MM.1S (cell line): ENCODE data around the gene IL9R.

Experiments used
- DNase-seq: peaks from one replicate; pipeline ENCODE4 v3.0.0-alpha.2; 2015
- H2AFZ ChIP-seq: fragments of 300-600 bp; sonication (generic); 2 replicates; pipeline ENCODE4 v1.6.0; 2016; ENCODE audit warnings: antibody characterized with exemption, low read length
- H3F3A ChIP-seq: fragments of 300-600 bp; sonication (generic); 2 replicates; pipeline ENCODE4 v1.6.1; 2016; ENCODE audit warnings: mild to moderate bottlenecking, antibody characterized with exemption, low read length, moderate library complexity, mixed read lengths; ENCODE audit not compliant: insufficient read depth
- H3K27ac ChIP-seq: fragments of 300-600 bp; sonication (generic); 2 replicates; pipeline ENCODE4 v1.5.1; 2016; ENCODE audit warnings: mild to moderate bottlenecking, low read length
- H3K27me3 ChIP-seq: fragments of 300-600 bp; sonication (generic); replicated peaks from 2 replicates; pipeline ENCODE4 v1.6.0; 2016; ENCODE audit warnings: low read length; ENCODE audit not compliant: insufficient read depth
- H3K36me3 ChIP-seq: fragments of 300-600 bp; sonication (generic); replicated peaks from 2 replicates; pipeline ENCODE4 v1.6.1; 2016; ENCODE audit warnings: mild to moderate bottlenecking, low read length, mixed read lengths; ENCODE audit not compliant: insufficient read depth
- H3K4me1 ChIP-seq: fragments of 300-600 bp; sonication (generic); 2 replicates; pipeline ENCODE4 v1.6.1; 2016; ENCODE audit warnings: low read length, mixed read lengths
- H3K4me2 ChIP-seq: fragments of 300-600 bp; sonication (generic); 2 replicates; pipeline ENCODE4 v1.6.0; 2016; ENCODE audit warnings: low read depth, low read length
- H3K4me3 ChIP-seq: fragments of 300-600 bp; sonication (generic); 2 replicates; pipeline ENCODE4 v1.5.1; 2016; ENCODE audit warnings: low read length, mixed read lengths
- H3K79me2 ChIP-seq: fragments of 300-600 bp; sonication (generic); 2 replicates; pipeline ENCODE4 v1.6.1; 2016; ENCODE audit warnings: mixed run types, low read length, mixed read lengths
- H3K9ac ChIP-seq: fragments of 300-600 bp; sonication (generic); 2 replicates; pipeline ENCODE4 v1.6.1; 2016; ENCODE audit warnings: low read length, mixed read lengths
- H3K9me2 ChIP-seq: fragments of 300-600 bp; sonication (generic); replicated peaks from 2 replicates; pipeline ENCODE4 v1.6.1; 2016; ENCODE audit warnings: mild to moderate bottlenecking, low read length, mixed read lengths; ENCODE audit not compliant: insufficient read depth
- H3K9me3 ChIP-seq: fragments of 300-600 bp; sonication (generic); replicated peaks from 2 replicates; pipeline ENCODE4 v1.6.1; 2016; ENCODE audit warnings: mild to moderate bottlenecking, low read length, mixed read lengths; ENCODE audit not compliant: insufficient read depth
- H4K20me1 ChIP-seq: fragments of 300-600 bp; sonication (generic); 2 replicates; pipeline ENCODE4 v1.6.1; 2016; ENCODE audit warnings: mild to moderate bottlenecking, low read length, moderate library complexity, mixed read lengths; ENCODE audit not compliant: insufficient read depth
- EZH2 ChIP-seq: fragments of 300-600 bp; sonication (generic); optimal IDR thresholded peaks from 2 replicates; pipeline ENCODE3; 2017; ENCODE audit warnings: low read depth, mild to moderate bottlenecking, antibody characterized with exemption, low read length, mixed read lengths
- EZH2phosphoT487 ChIP-seq: fragments of 300-600 bp; sonication (generic); IDR thresholded peaks from 2 replicates; pipeline ENCODE4 v1.6.1; 2018; ENCODE audit warnings: antibody characterized with exemption, low read length
- TF ChIP-seq, protein P1 (sequence below): fragments of 300-600 bp; sonication (generic); IDR thresholded peaks from 2 replicates; pipeline ENCODE4 v1.5.1; 2016; ENCODE audit warnings: antibody characterized with exemption, low read length, mixed read lengths

The IL9R gene

DNA sequence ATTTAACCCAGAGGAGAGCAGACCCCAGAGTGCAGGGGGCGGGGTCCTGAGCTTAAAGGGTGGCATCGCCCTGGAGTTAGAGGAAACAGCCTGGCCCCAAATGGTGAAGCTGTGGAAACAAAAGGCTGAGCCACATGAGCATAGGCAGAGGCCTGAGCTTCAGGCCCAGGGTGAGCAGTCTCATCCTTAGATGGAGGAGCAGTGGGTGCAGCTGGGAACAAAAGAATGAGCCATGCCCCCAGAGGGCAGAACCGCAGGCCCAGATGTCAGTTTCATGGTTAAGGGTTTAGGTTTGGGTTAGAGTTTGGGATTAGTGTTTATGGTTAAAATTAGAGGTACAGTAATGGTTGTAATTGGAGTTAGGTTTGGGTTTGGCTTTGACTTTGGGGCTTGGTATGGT, 44.4 kb upstream of the IL9R start:
- H3K36me3 ChIP-seq = no peaks in the 10 kb centered on the region
- DNase-seq = no peak
- H3K9ac ChIP-seq = no peak overlapping the region
- no peaks in the 10 kb centered on the region for H3F3A ChIP-seq
- H2AFZ ChIP-seq = no peak overlapping the region
- peaks cover 7% of the 10 kb centered on the region; the same call in 1 of the 2 replicates for H3K4me1 ChIP-seq
- no peak overlapping the region for H3K4me3 ChIP-seq
- H3K27ac ChIP-seq = no peak overlapping the region; the same call in 1 of the 2 replicates
- no peaks in the 10 kb centered on the region for H3K27me3 ChIP-seq
- H3K9me3 ChIP-seq = no peaks in the 10 kb centered on the region
- H3K9me2 ChIP-seq = no peaks in the 10 kb centered on the region
- no peaks in the 10 kb centered on the region for H3K79me2 ChIP-seq
- TF ChIP-seq EZH2 (no peak), EZH2phosphoT487 (no peak)
- TF ChIP-seq, protein P1, sequence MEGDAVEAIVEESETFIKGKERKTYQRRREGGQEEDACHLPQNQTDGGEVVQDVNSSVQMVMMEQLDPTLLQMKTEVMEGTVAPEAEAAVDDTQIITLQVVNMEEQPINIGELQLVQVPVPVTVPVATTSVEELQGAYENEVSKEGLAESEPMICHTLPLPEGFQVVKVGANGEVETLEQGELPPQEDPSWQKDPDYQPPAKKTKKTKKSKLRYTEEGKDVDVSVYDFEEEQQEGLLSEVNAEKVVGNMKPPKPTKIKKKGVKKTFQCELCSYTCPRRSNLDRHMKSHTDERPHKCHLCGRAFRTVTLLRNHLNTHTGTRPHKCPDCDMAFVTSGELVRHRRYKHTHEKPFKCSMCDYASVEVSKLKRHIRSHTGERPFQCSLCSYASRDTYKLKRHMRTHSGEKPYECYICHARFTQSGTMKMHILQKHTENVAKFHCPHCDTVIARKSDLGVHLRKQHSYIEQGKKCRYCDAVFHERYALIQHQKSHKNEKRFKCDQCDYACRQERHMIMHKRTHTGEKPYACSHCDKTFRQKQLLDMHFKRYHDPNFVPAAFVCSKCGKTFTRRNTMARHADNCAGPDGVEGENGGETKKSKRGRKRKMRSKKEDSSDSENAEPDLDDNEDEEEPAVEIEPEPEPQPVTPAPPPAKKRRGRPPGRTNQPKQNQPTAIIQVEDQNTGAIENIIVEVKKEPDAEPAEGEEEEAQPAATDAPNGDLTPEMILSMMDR = no peak
- H3K4me2 ChIP-seq = no peak overlapping the region
- no peaks in the 10 kb centered on the region for H4K20me1 ChIP-seq

DNA sequence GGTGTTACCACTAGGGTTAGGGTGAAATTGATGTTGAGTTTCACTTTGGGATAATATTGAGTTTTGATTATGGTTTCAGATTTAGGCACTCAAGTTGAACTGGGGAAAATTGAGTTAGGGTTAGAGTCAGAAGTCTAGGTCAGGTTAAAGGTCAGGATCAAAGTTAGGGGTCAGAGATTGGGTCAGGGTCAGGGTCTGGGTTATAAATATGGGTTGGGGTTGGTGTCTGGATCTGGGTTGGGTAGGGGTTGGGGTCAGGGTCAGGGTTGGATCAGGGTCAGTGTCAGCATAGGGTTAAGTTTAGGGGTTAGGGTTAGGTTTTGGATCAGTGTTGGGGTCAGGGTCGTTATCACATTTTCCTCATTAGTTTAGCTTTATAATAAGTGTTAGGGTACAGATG, 42.7 kb upstream of the IL9R start:
- no peak overlapping the region for H3K4me2 ChIP-seq
- peaks cover 7% of the 10 kb centered on the region; the same call in 1 of the 2 replicates for H3K4me1 ChIP-seq
- no peaks in the 10 kb centered on the region for H3K79me2 ChIP-seq
- H2AFZ ChIP-seq = no peak overlapping the region
- no peak overlapping the region for H3K4me3 ChIP-seq
- no peak overlapping the region for H3K9ac ChIP-seq
- no peak overlapping the region for H3K27ac ChIP-seq
- H3F3A ChIP-seq = no peaks in the 10 kb centered on the region
- TF ChIP-seq EZH2 = no peak
- TF ChIP-seq, protein P1 = no peak
- TF ChIP-seq EZH2phosphoT487 = no peak
- H3K9me3 ChIP-seq = no peaks in the 10 kb centered on the region
- no peak for DNase-seq
- no peaks in the 10 kb centered on the region for H3K9me2 ChIP-seq
- H3K36me3 ChIP-seq = no peaks in the 10 kb centered on the region
- no peaks in the 10 kb centered on the region for H3K27me3 ChIP-seq
- H4K20me1 ChIP-seq = no peaks in the 10 kb centered on the region

DNA sequence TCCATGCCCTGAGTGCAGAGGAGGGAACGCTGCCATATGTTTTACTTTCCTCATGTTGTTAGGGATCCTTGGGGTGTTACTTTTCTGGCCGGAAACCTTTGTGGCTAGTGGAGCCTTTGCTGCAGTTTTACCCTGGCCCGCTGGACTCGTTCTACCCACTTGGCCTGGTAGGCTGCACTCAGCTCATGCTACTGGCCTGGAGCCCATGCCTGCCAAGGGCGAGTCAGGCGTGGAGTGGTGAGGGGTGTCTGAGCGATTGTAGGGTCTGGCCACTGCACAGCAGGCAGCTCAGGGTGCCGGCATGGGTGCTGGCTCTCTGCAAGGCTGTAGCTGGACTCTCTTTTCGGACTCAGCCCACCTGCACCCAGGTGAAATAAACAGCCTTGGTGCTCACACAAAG, 41.4 kb upstream of the IL9R start:
- no peaks in the 10 kb centered on the region for H3K27me3 ChIP-seq
- H4K20me1 ChIP-seq = no peaks in the 10 kb centered on the region
- no peak overlapping the region for H3K4me2 ChIP-seq
- H2AFZ ChIP-seq = no peak overlapping the region
- H3K4me1 ChIP-seq = peaks cover 7% of the 10 kb centered on the region; the same call in 1 of the 2 replicates
- DNase-seq = no peak
- no peak overlapping the region for H3K4me3 ChIP-seq
- H3K9me3 ChIP-seq = no peaks in the 10 kb centered on the region
- H3F3A ChIP-seq = no peaks in the 10 kb centered on the region
- H3K9me2 ChIP-seq = no peaks in the 10 kb centered on the region
- no peak overlapping the region for H3K27ac ChIP-seq
- TF ChIP-seq EZH2phosphoT487 = no peak
- TF ChIP-seq, protein P1 = no peak
- no peak for TF ChIP-seq EZH2
- no peaks in the 10 kb centered on the region for H3K79me2 ChIP-seq
- no peak overlapping the region for H3K9ac ChIP-seq
- no peaks in the 10 kb centered on the region for H3K36me3 ChIP-seq
